Esophagus muscularis mucosa (tissue), 4 donors: Measurements from ENCODE around the gene IGLL5.

Experiments used
- CTCF ChIP-seq, 3 experiments: fragments of 200-600 bp in 2 of 3; fragments of 450-650 bp in 1 of 3; sonication (generic) in 2 of 3; IDR thresholded peaks; one replicate each; pipeline ENCODE4 v1.5.1; 2017 to 2019; ENCODE audit warnings: antibody characterized with exemption in 3 of 3, mild to moderate bottlenecking in 2 of 3, moderate library complexity in 1 of 3
- EP300 ChIP-seq: sonication (generic); formaldehyde crosslinking; IDR thresholded peaks from one replicate; pipeline ENCODE4 v1.6.1; 2017; ENCODE audit warnings: antibody characterized with exemption
- POLR2A ChIP-seq: fragments of 450-650 bp; IDR thresholded peaks from one replicate; pipeline ENCODE4 v1.6.1; 2017; ENCODE audit warnings: antibody characterized with exemption, moderate library complexity, mild to moderate bottlenecking, low read depth
- POLR2AphosphoS5 ChIP-seq, 2 donors: sonication (generic); formaldehyde crosslinking; IDR thresholded peaks; one replicate each; pipeline ENCODE4 v1.6.1; 2017; ENCODE audit warnings: antibody characterized with exemption in 2 of 2

- TF ChIP-seq EP300 (no peak), CTCF (IDR thresholded peaks at IDR 0.05) (no peak), POLR2A (no peak), POLR2AphosphoS5 (IDR thresholded peaks at IDR 0.05) (no peak)
Measured at GRCh38 chr22:22924369-22925145, 36.9 kb downstream of the IGLL5 start.
